GM12864 (cell line): ENCODE data around the gene COX7C.

Experiments
- DNase-seq: peaks from one replicate; pipeline ENCODE4 v3.0.0-alpha.2; 2011; ENCODE audit warnings: low read depth
- H3K4me3 ChIP-seq: 2 replicates; pipeline ENCODE4 v1.5.1; 2011; ENCODE audit warnings: mild to moderate bottlenecking, low read depth, low read length, control low read depth
- TF ChIP-seq, protein P1 (sequence below): IDR thresholded peaks from 2 replicates; pipeline ENCODE4 v1.5.1; 2011; ENCODE audit warnings: low read depth, mild to moderate bottlenecking, moderate library complexity, low read length, control low read depth, inconsistent platforms; ENCODE audit errors: missing control alignments

The COX7C gene

DNA sequence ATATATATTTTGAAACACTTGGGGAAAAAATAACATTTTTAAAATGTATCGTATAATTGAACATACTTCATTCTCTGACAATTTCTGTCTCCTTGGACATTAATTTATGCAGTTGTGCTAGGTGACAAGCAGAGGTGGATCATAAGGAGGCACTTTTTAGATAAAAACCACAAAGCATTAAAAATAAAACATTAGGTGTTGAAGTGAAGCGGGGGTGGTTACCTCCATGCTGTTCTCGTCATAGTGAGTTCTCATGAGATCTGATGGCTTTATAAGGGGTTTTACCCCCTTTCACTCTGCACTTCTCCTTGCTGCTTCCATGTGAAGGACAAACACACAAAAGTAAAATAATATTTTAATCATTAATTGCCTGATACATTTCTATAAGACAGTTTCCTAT, 11.9 kb upstream of the COX7C start:
- TF ChIP-seq, protein P1, sequence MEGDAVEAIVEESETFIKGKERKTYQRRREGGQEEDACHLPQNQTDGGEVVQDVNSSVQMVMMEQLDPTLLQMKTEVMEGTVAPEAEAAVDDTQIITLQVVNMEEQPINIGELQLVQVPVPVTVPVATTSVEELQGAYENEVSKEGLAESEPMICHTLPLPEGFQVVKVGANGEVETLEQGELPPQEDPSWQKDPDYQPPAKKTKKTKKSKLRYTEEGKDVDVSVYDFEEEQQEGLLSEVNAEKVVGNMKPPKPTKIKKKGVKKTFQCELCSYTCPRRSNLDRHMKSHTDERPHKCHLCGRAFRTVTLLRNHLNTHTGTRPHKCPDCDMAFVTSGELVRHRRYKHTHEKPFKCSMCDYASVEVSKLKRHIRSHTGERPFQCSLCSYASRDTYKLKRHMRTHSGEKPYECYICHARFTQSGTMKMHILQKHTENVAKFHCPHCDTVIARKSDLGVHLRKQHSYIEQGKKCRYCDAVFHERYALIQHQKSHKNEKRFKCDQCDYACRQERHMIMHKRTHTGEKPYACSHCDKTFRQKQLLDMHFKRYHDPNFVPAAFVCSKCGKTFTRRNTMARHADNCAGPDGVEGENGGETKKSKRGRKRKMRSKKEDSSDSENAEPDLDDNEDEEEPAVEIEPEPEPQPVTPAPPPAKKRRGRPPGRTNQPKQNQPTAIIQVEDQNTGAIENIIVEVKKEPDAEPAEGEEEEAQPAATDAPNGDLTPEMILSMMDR = no peak
- no peak overlapping the region for H3K4me3 ChIP-seq
- no peak for DNase-seq

DNA sequence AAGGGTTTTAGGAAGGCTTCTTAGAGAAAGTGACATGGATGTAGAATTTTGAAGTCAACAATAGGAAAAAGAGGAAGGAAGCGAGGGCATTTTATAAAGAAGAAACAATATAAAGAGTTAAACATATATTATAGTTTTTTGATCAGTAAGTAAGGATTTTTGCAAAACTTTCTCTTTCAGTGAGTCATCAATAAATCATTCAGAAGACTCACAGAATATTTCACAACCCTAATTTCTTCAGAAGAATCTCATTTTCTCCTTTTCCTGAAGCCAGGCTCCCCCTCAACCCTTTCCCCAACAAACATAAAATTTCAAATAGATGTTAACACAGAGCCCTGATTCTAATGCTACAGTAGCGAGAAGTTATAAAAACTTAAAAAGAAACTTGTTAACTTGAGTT, 4.3 kb upstream of the COX7C start:
- TF ChIP-seq, protein P1 = no peak
- no peak overlapping the region for H3K4me3 ChIP-seq
- DNase-seq = no peak

DNA sequence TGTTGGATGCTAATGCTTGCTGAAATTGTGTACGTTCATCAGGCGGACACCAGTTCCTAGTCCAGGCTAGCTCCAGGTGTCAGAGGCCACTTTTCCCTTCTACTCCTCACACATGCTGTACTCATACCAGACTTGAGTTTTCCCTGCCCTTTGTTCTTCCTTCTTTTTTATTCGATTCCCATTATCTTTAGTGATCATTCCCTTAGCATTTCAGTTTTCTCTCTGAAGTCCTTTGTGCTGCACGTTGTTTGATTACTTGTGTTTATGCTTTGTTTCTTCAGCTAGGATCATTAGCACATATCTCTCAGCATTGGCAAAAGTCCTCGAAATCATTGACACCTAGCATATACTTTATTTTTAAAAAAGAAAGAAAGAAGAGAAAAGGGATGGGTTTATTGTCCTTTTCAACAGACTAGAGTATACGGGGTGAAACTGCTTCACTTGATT, 409 bp upstream of the COX7C start:
- no peak for DNase-seq
- H3K4me3 ChIP-seq = no peak overlapping the region; the same call in 1 of the 2 replicates
- TF ChIP-seq, protein P1 = no peak

DNA sequence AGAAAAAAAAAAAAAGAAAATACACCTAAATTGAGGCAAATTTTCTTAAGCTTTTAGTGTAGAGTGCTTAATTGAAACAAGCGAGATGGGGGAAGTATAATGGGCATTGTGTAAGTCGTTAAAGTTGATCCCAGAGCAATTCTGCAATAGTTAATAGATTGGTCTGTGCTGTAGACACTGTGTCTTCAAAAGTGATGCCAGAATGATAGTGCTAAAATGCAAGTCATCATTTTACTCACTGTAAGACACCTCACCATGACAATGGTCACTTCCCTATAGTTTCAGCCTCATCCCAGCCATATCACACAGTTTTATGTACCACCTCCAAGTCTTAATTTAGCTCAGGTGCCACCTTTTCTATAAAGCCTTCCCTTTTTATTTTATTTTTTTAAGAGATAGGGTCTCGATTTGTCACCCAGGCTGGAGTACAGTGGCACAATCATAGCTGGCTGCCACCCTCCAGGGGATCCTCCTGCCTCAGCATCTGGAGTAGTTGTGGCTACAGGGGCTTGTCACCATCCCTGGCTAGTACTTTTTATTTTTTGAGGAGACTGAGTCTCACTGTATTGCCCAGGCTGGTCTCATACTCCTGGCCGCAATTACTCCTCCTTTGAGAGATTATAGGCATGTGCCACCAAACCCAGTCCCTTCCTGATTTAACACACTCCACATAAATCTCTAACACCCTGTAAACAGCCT, 6.2 kb downstream of the COX7C start:
- TF ChIP-seq, protein P1 = no peak

DNA sequence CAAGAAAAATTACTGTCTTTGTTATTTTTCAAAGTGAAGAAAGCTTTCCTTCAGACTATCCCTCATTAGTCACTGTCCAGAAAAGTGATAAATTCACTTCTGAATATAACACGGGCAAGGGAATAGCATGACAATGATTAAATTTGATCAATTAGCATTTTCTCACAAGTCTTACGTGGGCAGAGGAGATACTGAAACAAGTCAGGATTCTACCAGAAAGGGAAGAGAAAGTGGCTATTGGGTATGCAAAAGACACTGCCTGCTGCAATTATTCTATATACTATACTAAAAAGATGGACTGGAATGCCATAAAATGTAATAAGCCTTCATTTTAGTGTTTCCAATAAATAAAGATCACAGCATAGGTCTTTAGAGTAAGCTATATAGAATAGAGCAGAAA, 7.4 kb downstream of the COX7C start:
- DNase-seq = no peak
- TF ChIP-seq, protein P1 = no peak
- no peak overlapping the region for H3K4me3 ChIP-seq

More for the DNA sequence above, 6.2 kb downstream of the COX7C start:
- DNase-seq = no peak
- H3K4me3 ChIP-seq = no peak overlapping the region

DNA sequence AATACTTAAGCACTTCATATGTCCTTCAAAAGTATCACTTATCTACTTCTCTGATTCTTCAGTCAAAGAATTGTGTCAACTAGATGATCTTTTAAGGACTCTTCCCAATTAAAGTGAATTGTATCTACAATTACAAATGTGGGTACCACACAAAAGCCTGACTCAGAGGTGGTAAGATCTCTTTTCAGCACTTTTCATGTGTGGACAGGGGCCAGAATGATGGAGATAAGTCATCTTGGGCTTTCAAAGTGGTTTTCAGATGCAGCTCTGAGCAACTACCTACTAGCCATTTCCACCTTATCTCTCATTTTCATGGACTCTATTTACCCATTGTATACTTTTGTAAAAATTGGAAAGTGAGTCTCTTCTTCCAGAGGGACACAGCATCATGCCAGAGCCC, 8.4 kb downstream of the COX7C start:
- no peak for DNase-seq
- H3K4me3 ChIP-seq = no peak overlapping the region
- TF ChIP-seq, protein P1 = no peak

DNA sequence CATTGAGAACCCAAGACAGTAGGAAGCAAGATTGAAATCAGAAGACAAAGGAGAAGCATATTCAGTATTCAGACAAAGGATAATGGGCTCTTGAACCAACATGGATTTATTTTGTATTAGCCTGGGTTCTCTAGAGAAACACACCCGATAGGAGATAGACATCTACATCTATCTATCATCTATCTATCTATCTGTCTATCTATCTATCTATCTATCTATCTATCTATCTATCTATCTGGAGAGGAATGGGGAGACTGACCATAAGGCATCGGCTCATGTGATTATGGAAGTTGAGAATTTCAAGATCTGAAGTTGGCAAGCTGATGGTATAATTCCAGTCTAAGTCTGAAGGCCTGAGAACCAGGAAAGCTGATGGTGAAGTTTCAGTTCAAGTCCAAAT, 13.4 kb downstream of the COX7C start:
- DNase-seq = no peak
- no peak overlapping the region for H3K4me3 ChIP-seq
- TF ChIP-seq, protein P1 = no peak
